Chondrocyte (in vitro differentiated cells): Measurements from ENCODE around the gene SPHK1. TPM values are rescaled to one million over a fixed set of nuclear protein-coding genes. Genes with fewer than 3 reads are reported as not detected.
A peak's percentile ranks its signal among the peaks of the same experiment; 100 is the strongest.

Source experiments
- DNase-seq: peaks from one replicate; pipeline ENCODE4 v3.0.0; 2021; ENCODE audit warnings: mixed read lengths, low spot score
- H3K27ac Mint-ChIP-seq: one replicate; pipeline ENCODE4 v1.8.0; 2021; ENCODE audit warnings: mild to moderate bottlenecking, moderate library complexity, mixed read lengths; ENCODE audit not compliant: unreplicated experiment
- H3K27me3 Mint-ChIP-seq: 2 replicates; pipeline ENCODE4 v1.8.0; 2021; ENCODE audit warnings: low read depth, mixed read lengths
- H3K36me3 Mint-ChIP-seq: 2 replicates; pipeline ENCODE4 v1.8.0; 2021; ENCODE audit warnings: low read depth, mixed read lengths
- H3K4me1 Mint-ChIP-seq: 2 replicates; pipeline ENCODE4 v1.8.0; 2021; ENCODE audit warnings: low read depth, mild to moderate bottlenecking, mixed read lengths
- H3K4me3 Mint-ChIP-seq: one replicate; pipeline ENCODE4 v1.8.0; 2021; ENCODE audit warnings: mild to moderate bottlenecking, moderate library complexity, mixed read lengths; ENCODE audit not compliant: unreplicated experiment
- H3K9me3 Mint-ChIP-seq: 2 replicates; pipeline ENCODE4 v1.8.0; 2021; ENCODE audit warnings: low read depth, mixed read lengths
- CTCF ChIP-seq: fragments of 200-600 bp; sonication (generic); IDR thresholded peaks from 2 replicates; pipeline ENCODE4 v1.5.0; 2021; ENCODE audit warnings: antibody characterized with exemption, mild to moderate bottlenecking, moderate library complexity
- total RNA-seq: library from RNA; stranded (reverse); gene quantifications from 3 replicates; pipeline ENCODE4 v1.2.1, GENCODE V29; 2021

Gene SPHK1
- total RNA-seq, 1 donor from 2014 or later, result 12.8 TPM

- Mint-ChIP-seq H3K27ac (peak overlapping the region; percentile 45), H3K4me1 (peaks cover 41% of the 10 kb centered on the region), H3K36me3 (no peaks in the 10 kb centered on the region), H3K9me3 (no peaks in the 10 kb centered on the region), H3K4me3 (peak overlapping the region; percentile 7), H3K27me3 (no peaks in the 10 kb centered on the region)
- TF ChIP-seq CTCF, result no peak
- no peak for DNase-seq
Measured at GRCh38 chr17:76419576-76420260, 35.3 kb downstream of the SPHK1 start.

GRCh38 chr17:76420356-76421043, 36.1 kb downstream of the SPHK1 start:
- H3K27me3 Mint-ChIP-seq, result no peaks in the 10 kb centered on the region
- no peak overlapping the region for H3K4me3 Mint-ChIP-seq
- no peak for DNase-seq
- no peaks in the 10 kb centered on the region for H3K36me3 Mint-ChIP-seq
- H3K4me1 Mint-ChIP-seq, result peaks cover 40% of the 10 kb centered on the region
- no peak for TF ChIP-seq CTCF
- peak overlapping the region; percentile 87 for H3K27ac Mint-ChIP-seq
- H3K9me3 Mint-ChIP-seq, result no peaks in the 10 kb centered on the region

GRCh38 chr17:76421044-76421407, 36.6 kb downstream of the SPHK1 start:
- Mint-ChIP-seq H3K36me3 (no peaks in the 10 kb centered on the region), H3K27ac (peak overlapping the region; percentile 87), H3K4me1 (peaks cover 40% of the 10 kb centered on the region), H3K4me3 (no peak overlapping the region), H3K9me3 (no peaks in the 10 kb centered on the region), H3K27me3 (no peaks in the 10 kb centered on the region)
- no peak for DNase-seq
- TF ChIP-seq CTCF, result peak; percentile 17

- no peaks in the 10 kb centered on the region for H3K36me3 Mint-ChIP-seq
- no peak for TF ChIP-seq CTCF
- DNase-seq, result no peak
- H3K27me3 Mint-ChIP-seq, result no peaks in the 10 kb centered on the region
- no peak overlapping the region for H3K27ac Mint-ChIP-seq
- no peak overlapping the region for H3K4me3 Mint-ChIP-seq
- peaks cover 45% of the 10 kb centered on the region for H3K4me1 Mint-ChIP-seq
- no peaks in the 10 kb centered on the region for H3K9me3 Mint-ChIP-seq
Measured at GRCh38 chr17:76422406-76422805, 38.0 kb downstream of the SPHK1 start.

GRCh38 chr17:76422860-76423259, 38.5 kb downstream of the SPHK1 start:
- Mint-ChIP-seq H3K36me3 (no peaks in the 10 kb centered on the region), H3K9me3 (no peaks in the 10 kb centered on the region), H3K27me3 (no peaks in the 10 kb centered on the region), H3K27ac (no peak overlapping the region), H3K4me3 (no peak overlapping the region), H3K4me1 (peaks cover 45% of the 10 kb centered on the region)
- no peak for DNase-seq
- no peak for TF ChIP-seq CTCF
